Heart left ventricle (tissue), 16 donors: ENCODE results near the gene SH3BP5L. TPM values are rescaled to one million over a fixed set of nuclear protein-coding genes. Genes with fewer than 3 reads are reported as not detected.

Experiments used
- ATAC-seq, 4 donors: fragments of 200-7000 bp; cut with Tn5 transposase; one replicate each; pipeline ENCODE4 v1.9.1; 2020 to 2022; ENCODE audit warnings: moderate library complexity in 4 of 4, mild to moderate bottlenecking in 3 of 4, moderate number of reproducible peaks in 1 of 4
- DNase-seq, 5 donors: peaks; one replicate each; pipeline ENCODE4 v3.0.0-alpha.2; 2020
- H3K27ac ChIP-seq, 12 donors: fragments of 200-600 bp; sonication (generic) in 4 of 12; one replicate each; pipeline versions ENCODE4 v1.5.0 to v1.8.0; 2016 to 2022; ENCODE audit warnings: mild to moderate bottlenecking in 2 of 12
- H3K27me3 ChIP-seq, 9 donors: fragments of 200-600 bp; sonication (generic) in 2 of 9; one replicate each; pipeline versions ENCODE4 v1.5.1 to v1.8.0; 2016 to 2022; ENCODE audit warnings: mild to moderate bottlenecking in 3 of 9
- H3K36me3 ChIP-seq, 9 donors: fragments of 200-600 bp; sonication (generic) in 2 of 9; one replicate each; pipeline versions ENCODE4 v1.5.0 to v1.8.0; 2018 to 2022; ENCODE audit warnings: mild to moderate bottlenecking in 2 of 9
- H3K4me1 ChIP-seq, 12 donors: fragments of 200-600 bp; sonication (generic) in 4 of 12; one replicate each; pipeline versions ENCODE4 v1.5.0 to v1.8.0; 2016 to 2022; ENCODE audit warnings: mild to moderate bottlenecking in 3 of 12
- H3K4me3 ChIP-seq, 12 donors: fragments of 200-600 bp; sonication (generic) in 4 of 12; one replicate each; pipeline versions ENCODE4 v1.5.0 to v1.8.0; 2017 to 2022; ENCODE audit warnings: mild to moderate bottlenecking in 9 of 12, moderate library complexity in 4 of 12
- H3K9me3 ChIP-seq, 12 donors: fragments of 200-600 bp; sonication (generic) in 4 of 12; one replicate each; pipeline versions ENCODE4 v1.5.0 to v1.8.0; 2016 to 2022; ENCODE audit warnings: mild to moderate bottlenecking in 1 of 12
- POLR2A ChIP-seq, 2 donors: fragments of 450-650 bp; IDR thresholded peaks; one replicate each; pipeline ENCODE4 v1.6.1; 2017; ENCODE audit warnings: antibody characterized with exemption in 2 of 2, mild to moderate bottlenecking in 2 of 2, moderate library complexity in 2 of 2
- WGBS, 4 donors: extraction: QIAGEN DNeasy Blood & Tissue Kit in 2 of 4; methylation state at CpG; one replicate each; pipeline versions ENCODE4 v1.1.5 to v1.1.7; 2013 to 2018; 5-methylcytosine and 5-hydroxymethylcytosine counted together
- intact Hi-C, 10 donors: fragments of 100-400 bp; cut with DNase I; formaldehyde crosslinking; loops; one replicate each; pipeline versions ENCODE4 v1.11.1 to v1.14.2; 2022
- polyA plus RNA-seq, 2 donors: library from polyadenylated mRNA; stranded (reverse); fragments of 200-250 nt; gene quantifications; one replicate each; pipeline ENCODE4 v1.2.3, GENCODE V29; 2013
- total RNA-seq, 9 donors: library from RNA; depleted of rRNA in 2 of 9; stranded (reverse); fragments of >200 nt in 2 of 9; fragmentation: NEBNext Ultra II Directional in 3 of 9; extraction: Animal tissue kit (Norgen Biotek cat#: 25700) in 3 of 9; gene quantifications; one replicate each; pipeline versions ENCODE4 v1.1.0 to v1.2.4, GENCODE V29; 2016 to 2023
- TF ChIP-seq, protein P1 (sequence below), 12 donors: fragments of 200-600 bp; sonication (generic) in 4 of 12; IDR thresholded peaks; one replicate each; pipeline versions ENCODE4 v1.5.0 to v1.8.0; 2018 to 2022; ENCODE audit warnings: antibody characterized with exemption in 12 of 12, mild to moderate bottlenecking in 5 of 12
- donor health status: ischemic (EF 13 %, LVEDD 7.1; RV severe dilation, severe dysfunction).
- donor health status: healthy with polysubstance abuse.
- donor health status: DM: no; HTN: yes; CAD: no.
- donor health status: DM: no; HTN: no; CAD: no.
- donor health status: ischemic (EF 25% LVEDD 6.9; RV normal size, moderate dysfunction).
- donor health status: ischemic (EF 25% LVEDD 5.7; RV mildly dilated, moderate dysfunction).
- donor health status: healthy.
- donor health status: DM: yes; HTN: yes; CAD: no.
- donor health status: ischemic (EF 35%, LVEDD 5.7; RV mildly dilated, moderate dysfunction).
- donor health status: nonischemic (EF 11% LVEDD 7.7; RV severe dilation, severe dysfunction).
- donor health status: DM: yes; HTN: yes; CAD: no.
- donor health status: PGD.
- donor health status: ischemic (EF 29% LVEDD 5.4; RV normal size, mild dysfunction).
- donor health status: nonischemic (EF 23%, LVEDD 6.1; RV moderate dilation, normal function).

The SH3BP5L gene
- total and polyA plus RNA-seq, 11 donors, result 15.8 to 51.1 (median 19.3) TPM

DNA sequence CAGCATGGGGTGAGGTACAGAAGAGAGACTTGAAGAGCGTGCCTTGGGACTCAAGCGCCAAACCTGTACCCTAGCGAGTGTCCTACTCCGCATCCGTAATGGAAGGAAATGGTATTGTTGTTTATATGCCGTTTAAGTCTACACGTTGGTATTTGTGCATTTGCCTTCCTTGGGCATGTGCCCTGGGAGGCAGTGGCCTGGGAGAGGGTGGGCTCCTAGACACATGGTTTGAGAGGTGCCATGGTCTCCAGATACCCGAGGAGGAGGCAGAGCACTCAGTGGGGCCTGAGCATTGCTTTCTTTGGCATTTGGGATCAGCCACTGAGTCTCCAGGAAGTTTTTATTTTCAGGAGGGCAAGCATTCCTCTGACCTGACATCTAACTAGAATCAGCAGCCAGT lies 18.8 kb upstream of the SH3BP5L start:
- no peak overlapping the region for H3K4me3 ChIP-seq
- peaks cover 0 to 50% (median 28%) of the 10 kb centered on the region in 12 donors for H3K4me1 ChIP-seq
- no peaks in the 10 kb centered on the region for H3K9me3 ChIP-seq
- DNase-seq, result no peak
- whole genome bisulfite sequencing, 4 donors, result 86 to 89% (median 88%) methylated on average over 8 of the region's 8 CpGs
- no peaks in the 10 kb centered on the region for H3K27me3 ChIP-seq
- no peak for ATAC-seq
- peaks cover 2 to 60% (median 53%) of the 10 kb centered on the region in 9 donors for H3K36me3 ChIP-seq
- no peak overlapping the region for H3K27ac ChIP-seq
- intact Hi-C loops, result no loop called here
- TF ChIP-seq, protein P1, sequence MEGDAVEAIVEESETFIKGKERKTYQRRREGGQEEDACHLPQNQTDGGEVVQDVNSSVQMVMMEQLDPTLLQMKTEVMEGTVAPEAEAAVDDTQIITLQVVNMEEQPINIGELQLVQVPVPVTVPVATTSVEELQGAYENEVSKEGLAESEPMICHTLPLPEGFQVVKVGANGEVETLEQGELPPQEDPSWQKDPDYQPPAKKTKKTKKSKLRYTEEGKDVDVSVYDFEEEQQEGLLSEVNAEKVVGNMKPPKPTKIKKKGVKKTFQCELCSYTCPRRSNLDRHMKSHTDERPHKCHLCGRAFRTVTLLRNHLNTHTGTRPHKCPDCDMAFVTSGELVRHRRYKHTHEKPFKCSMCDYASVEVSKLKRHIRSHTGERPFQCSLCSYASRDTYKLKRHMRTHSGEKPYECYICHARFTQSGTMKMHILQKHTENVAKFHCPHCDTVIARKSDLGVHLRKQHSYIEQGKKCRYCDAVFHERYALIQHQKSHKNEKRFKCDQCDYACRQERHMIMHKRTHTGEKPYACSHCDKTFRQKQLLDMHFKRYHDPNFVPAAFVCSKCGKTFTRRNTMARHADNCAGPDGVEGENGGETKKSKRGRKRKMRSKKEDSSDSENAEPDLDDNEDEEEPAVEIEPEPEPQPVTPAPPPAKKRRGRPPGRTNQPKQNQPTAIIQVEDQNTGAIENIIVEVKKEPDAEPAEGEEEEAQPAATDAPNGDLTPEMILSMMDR (IDR thresholded peaks at IDR 0.05), result no peak
- no peak for TF ChIP-seq POLR2A (IDR thresholded peaks at IDR 0.05)

DNA sequence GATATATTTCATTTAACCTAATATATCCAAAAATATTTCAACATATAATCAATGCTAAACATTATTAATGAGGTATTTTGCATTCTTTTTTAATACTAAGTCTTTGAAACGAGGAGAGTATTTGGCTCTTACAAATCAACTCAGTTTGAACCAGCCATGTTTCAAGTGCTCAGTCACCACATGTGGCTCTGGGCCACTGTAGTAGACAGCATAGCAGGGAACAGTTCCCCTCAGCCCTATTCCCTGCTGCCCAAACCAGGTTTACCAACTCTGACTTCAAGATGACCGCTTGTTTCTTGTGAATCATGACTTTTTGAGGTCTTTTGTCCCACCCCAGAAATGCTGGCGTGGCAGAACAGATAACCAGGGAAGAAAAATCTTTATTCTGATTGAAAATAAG lies 18.0 kb upstream of the SH3BP5L start:
- no peaks in the 10 kb centered on the region for H3K9me3 ChIP-seq
- H3K4me1 ChIP-seq, result peaks cover 0 to 52% (median 34%) of the 10 kb centered on the region in 12 donors
- TF ChIP-seq POLR2A (IDR thresholded peaks at IDR 0.05), result no peak
- TF ChIP-seq, protein P1 (IDR thresholded peaks at IDR 0.05), result no peak
- intact Hi-C loops, result loop anchor here in 1 of 10 donors (2.0 kb wide), 1 partner anchor 13 kb away; no protein-coding TSS in a partner anchor
- 52 to 84% (median 83%) methylated on average over 3 of the region's 3 CpGs for WGBS, 4 donors
- H3K27ac ChIP-seq, result peak overlapping the region in 5 of 12 donors; percentile 9 to 37 (median 14)
- H3K27me3 ChIP-seq, result no peaks in the 10 kb centered on the region
- DNase-seq (no peak), ATAC-seq (peak in 1 of 4 donors; percentile 21)
- H3K36me3 ChIP-seq, result peaks cover 2 to 51% (median 45%) of the 10 kb centered on the region in 9 donors
- H3K4me3 ChIP-seq, result no peak overlapping the region

DNA sequence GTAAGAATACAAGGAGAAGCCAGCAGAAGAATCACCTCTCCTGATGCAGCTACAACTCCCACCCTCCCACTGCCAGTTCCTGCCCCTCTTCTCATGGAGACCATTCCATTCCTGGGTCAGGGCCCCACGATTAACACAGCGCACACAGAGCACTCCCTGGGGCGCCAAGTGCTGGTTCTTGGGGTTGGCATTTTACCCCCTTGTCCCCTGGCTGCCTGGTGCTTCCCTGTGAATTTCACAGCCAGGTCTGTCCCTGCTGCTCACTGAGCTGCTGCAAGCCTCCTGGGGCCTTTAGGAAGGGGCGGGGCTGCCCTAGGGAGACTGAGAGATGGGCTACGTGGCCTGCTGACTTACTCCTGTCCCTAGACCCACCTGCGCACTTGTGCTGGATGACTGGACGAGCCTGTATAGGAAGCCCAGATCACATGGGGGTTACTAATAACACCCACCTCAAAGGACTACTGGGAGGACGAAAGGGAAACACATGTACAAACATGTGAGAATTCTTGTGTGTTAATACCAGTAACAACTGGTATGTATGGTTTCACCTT lies 17.1 kb upstream of the SH3BP5L start:
- peaks cover 0 to 52% (median 34%) of the 10 kb centered on the region in 12 donors for H3K4me1 ChIP-seq

More for the DNA sequence above, 17.1 kb upstream of the SH3BP5L start:
- TF ChIP-seq, protein P1 (IDR thresholded peaks at IDR 0.05), result no peak
- no peak for TF ChIP-seq POLR2A (IDR thresholded peaks at IDR 0.05)
- H3K27ac ChIP-seq, result peak overlapping the region in 10 of 12 donors; percentile 3 to 54 (median 32)
- intact Hi-C loops, result loop anchor here in 2 of 10 donors (1.0 to 2.0 kb wide), 2 partner anchors 11 to 14 kb away; no protein-coding TSS in a partner anchor
- H3K27me3 ChIP-seq, result no peaks in the 10 kb centered on the region
- 71 to 85% (median 80%) methylated on average over 8 of the region's 8 CpGs for WGBS, 4 donors
- DNase-seq (no peak), ATAC-seq (no peak)
- H3K4me3 ChIP-seq, result no peak overlapping the region
- peaks cover 0 to 43% (median 36%) of the 10 kb centered on the region in 9 donors for H3K36me3 ChIP-seq
- no peaks in the 10 kb centered on the region for H3K9me3 ChIP-seq
